ENCODE measurements around the gene PGM5. TPM values are rescaled to one million over a fixed set of nuclear protein-coding genes. Genes with fewer than 3 reads are reported as not detected.

Gene PGM5
- total RNA-seq, 1 donor from 2014 or later = 94.5 TPM

Other genes starting within 250 kb of the PGM5 start
- gene ZNG1C, start 114.6 kb upstream of the PGM5 start, total RNA-seq = 32.5 TPM
- gene FOXD4L3, start 53.7 kb upstream of the PGM5 start, total RNA-seq = not detected
- gene TMEM252, start 184.3 kb downstream of the PGM5 start, total RNA-seq = not detected

Measured in tongue (tissue), 1 donor.